OCI-LY3 (cell line): Measurements from ENCODE around the gene F2.

ENCODE experiments used
- CTCF ChIP-seq: fragments of 200-600, 300-600 bp; sonication (generic); IDR thresholded peaks from 2 replicates; pipeline ENCODE4 v1.5.1; 2014; ENCODE audit warnings: antibody characterized with exemption, low read length, low read depth
- EZH2phosphoT487 ChIP-seq: fragments of 200-600 bp; shearing (Covaris generic); IDR thresholded peaks from 2 replicates; pipeline ENCODE4 v1.6.1; 2018; ENCODE audit warnings: antibody characterized with exemption, mixed run types, low read depth

- TF ChIP-seq CTCF (no peak), EZH2phosphoT487 (no peak)
Measured at GRCh38 chr11:46697723-46698122, 21.3 kb upstream of the F2 start.
